Measurements from ENCODE around the gene RNF213.

Gene RNF213

GRCh38 chr17:80424878-80425765 lies 164.5 kb downstream of the RNF213 start:
- no peak overlapping the region for H3K4me3 ChIP-seq (ENCODE audit: low read depth, low read length)
- TF ChIP-seq, protein P1, sequence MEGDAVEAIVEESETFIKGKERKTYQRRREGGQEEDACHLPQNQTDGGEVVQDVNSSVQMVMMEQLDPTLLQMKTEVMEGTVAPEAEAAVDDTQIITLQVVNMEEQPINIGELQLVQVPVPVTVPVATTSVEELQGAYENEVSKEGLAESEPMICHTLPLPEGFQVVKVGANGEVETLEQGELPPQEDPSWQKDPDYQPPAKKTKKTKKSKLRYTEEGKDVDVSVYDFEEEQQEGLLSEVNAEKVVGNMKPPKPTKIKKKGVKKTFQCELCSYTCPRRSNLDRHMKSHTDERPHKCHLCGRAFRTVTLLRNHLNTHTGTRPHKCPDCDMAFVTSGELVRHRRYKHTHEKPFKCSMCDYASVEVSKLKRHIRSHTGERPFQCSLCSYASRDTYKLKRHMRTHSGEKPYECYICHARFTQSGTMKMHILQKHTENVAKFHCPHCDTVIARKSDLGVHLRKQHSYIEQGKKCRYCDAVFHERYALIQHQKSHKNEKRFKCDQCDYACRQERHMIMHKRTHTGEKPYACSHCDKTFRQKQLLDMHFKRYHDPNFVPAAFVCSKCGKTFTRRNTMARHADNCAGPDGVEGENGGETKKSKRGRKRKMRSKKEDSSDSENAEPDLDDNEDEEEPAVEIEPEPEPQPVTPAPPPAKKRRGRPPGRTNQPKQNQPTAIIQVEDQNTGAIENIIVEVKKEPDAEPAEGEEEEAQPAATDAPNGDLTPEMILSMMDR (IDR thresholded peaks at IDR 0.05; ENCODE audit: low read depth, low read length), result no peak

DNA sequence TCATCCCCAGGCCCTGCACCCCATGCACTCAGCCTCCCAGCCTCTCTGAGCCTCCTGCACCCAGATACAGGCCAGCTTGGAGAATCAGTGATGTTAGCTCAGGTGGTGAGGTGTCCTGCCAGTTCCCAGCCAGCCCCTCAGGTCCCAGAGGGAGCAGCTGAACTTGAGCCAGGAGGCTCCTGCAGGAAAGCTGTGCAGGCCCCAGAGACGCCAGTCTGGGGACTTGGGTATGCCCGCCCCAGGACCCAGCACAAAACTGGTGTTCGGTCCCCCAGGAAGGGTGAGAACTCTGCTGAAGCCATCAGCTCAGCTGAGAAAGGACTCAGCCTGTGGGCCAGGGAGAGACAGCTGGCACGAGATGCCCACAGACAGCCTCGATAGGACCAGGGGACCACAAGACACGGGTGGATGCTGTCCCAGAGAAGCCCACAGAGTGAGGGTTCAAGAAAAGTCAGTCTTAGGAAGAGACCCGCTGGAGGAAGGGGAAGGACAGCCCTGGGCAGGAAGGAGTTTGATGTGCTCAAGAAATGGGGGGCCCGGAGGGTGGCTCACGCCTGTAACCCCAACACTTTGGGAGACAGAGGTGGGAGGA lies 165.3 kb downstream of the RNF213 start:
- no peak overlapping the region for H3K4me3 ChIP-seq (ENCODE audit: low read depth, low read length)
- TF ChIP-seq, protein P1 (IDR thresholded peaks at IDR 0.05; ENCODE audit: low read depth, low read length), result no peak

DNA sequence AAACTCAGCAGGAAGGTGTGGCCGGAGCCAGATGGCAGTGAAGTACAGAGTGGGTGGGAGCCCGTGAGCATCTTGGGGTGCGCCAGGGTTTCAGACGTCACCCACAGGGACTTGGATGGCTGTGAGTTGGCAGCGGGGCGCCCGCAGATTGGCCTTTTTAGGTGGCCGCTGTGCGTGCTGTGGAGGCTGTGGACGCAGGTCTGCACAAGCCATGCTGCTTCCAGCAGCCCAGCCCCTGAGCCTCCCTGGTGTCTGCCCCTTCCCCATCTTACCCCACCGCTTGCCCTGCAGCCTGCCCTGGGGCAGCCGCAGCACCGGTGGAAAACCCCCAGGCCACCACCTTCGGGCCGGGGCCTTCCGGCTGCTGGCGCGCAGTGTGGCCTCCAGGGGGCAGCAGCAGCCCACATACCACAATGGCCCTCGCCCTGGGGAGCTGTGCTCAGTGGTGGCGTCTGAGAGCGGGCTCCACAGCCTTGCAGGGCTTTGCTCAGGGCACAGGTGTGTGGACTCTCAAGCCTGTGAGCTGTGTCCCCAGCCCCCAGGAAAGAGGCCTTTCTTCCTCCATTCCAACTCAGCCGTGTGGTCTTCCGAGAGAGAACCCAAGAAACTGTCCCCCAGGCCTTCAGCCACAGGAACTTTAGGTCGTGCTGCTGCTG lies 166.1 kb downstream of the RNF213 start:
- H3K4me3 ChIP-seq (ENCODE audit: low read depth, low read length), result no peak overlapping the region
- TF ChIP-seq, protein P1 (IDR thresholded peaks at IDR 0.05; ENCODE audit: low read depth, low read length), result peak; percentile 88

DNA sequence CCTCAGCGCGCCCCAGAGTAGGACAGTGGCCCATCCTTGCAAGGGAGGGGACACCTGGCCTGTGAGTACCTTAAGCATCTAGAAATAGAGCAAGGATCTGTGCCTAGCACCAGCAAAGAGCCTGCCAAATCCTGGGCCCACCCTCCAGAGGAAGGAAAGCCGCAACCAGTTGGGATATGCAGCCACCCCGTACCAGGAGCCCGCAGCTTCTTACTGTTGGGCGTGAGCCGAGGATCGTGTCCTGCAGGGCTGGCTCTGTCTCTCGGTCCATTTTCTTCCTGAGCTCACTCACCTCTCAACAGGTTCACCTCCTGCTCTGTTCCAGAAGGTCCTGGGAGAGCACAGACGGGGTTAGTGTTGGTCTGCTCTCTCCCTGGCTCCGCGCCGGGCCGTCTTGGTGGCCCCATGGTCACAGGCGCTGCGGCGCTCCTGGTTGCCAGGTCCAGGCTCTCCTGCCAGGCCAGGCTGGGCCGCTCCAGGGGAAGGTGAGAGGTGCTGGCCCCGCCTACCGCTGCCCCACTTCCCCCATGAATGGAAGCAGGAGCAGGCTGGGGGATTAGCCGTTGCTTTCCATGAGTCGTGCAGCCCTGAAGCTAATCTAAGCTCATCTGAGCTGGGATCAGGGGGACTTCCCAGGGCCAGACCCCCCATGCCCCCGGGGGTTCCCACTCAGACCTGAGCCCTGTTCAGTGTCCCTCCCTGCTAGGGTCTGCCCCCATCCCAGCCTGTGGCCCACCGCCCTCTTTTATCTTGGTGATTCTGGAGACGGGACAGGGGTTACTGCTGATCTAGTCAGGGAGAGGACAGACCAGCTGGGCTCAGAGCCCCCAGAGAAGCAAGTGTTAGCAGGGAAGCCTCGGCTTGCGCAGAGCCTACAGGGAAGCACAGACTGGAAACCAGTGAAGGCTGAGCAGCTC lies 167.0 kb downstream of the RNF213 start:
- no peak overlapping the region for H3K4me3 ChIP-seq (ENCODE audit: low read depth, low read length)
- TF ChIP-seq, protein P1 (IDR thresholded peaks at IDR 0.05; ENCODE audit: low read depth, low read length), result no peak

DNA sequence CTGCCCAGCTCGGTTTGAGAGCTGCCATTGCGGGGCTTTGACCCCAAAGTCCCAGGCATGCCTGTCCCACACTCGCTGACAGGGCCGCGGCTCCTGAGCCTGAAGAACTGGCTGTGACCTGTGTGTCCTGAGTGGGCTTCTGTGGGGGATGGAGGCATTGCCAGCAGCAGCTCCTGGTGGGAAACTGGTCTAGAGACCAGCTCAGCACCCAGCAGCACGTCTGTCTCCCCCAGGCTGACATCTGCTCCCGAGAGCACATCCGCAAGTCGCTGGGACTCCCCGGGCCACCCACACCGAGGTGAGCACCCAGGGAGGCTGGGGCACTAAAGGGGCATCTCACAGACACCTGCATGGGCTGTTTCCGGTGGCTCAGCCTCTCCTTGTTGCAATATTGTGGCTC lies 167.7 kb downstream of the RNF213 start:
- no peak overlapping the region for H3K4me3 ChIP-seq (ENCODE audit: low read depth, low read length)
- TF ChIP-seq, protein P1 (IDR thresholded peaks at IDR 0.05; ENCODE audit: low read depth, low read length), result no peak

GRCh38 chr17:80428796-80429195 lies 168.1 kb downstream of the RNF213 start:
- H3K4me3 ChIP-seq (ENCODE audit: low read depth, low read length), result no peak overlapping the region
- TF ChIP-seq, protein P1 (IDR thresholded peaks at IDR 0.05; ENCODE audit: low read depth, low read length), result no peak
